ENCODE results near the gene CLPSL2.

DNA sequence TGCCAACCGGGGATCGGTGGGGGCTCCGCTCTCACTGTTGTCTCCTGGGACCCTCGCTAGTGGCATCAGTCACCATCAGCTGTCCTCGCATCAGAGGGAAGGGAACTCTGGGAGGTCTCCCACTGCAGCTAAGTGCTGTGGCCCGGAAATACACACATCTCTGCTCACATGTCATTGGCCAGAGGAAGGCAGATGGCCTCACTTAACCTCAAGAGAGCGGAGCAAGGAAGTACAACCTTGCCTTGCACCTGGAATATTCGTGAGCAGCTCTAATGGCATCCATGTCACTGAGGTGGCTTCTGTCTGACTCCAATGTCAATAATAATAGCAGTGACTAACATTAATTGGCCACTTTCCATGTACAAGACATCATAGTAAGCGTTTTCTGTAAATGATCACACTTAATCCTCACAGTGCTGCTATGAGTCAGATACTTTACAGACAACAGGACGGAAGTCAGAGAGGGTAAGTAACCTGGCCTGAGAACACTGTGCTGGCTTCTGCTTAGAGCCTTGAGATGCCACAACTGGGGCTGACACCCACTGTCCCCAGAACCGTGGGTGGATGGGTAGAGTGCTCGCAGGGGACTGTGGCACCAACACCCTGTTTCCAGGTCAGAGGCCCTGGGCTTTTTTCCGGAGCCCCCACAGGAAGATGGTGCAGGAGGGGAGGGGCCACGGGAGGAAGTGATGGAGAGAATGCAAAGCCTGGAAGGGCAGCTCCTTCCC, 34.7 kb downstream of the CLPSL2 start:
- TF ChIP-seq, protein P1, sequence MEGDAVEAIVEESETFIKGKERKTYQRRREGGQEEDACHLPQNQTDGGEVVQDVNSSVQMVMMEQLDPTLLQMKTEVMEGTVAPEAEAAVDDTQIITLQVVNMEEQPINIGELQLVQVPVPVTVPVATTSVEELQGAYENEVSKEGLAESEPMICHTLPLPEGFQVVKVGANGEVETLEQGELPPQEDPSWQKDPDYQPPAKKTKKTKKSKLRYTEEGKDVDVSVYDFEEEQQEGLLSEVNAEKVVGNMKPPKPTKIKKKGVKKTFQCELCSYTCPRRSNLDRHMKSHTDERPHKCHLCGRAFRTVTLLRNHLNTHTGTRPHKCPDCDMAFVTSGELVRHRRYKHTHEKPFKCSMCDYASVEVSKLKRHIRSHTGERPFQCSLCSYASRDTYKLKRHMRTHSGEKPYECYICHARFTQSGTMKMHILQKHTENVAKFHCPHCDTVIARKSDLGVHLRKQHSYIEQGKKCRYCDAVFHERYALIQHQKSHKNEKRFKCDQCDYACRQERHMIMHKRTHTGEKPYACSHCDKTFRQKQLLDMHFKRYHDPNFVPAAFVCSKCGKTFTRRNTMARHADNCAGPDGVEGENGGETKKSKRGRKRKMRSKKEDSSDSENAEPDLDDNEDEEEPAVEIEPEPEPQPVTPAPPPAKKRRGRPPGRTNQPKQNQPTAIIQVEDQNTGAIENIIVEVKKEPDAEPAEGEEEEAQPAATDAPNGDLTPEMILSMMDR (IDR thresholded peaks at IDR 0.05): no peak
- TF ChIP-seq POLR2AphosphoS5 (IDR thresholded peaks at IDR 0.05): no peak

Measured in prostate gland (tissue), 2 donors.